ENCODE measurements around the gene OLFML1.

GRCh38 chr11:7444091-7444981 is 41.0 kb upstream of the OLFML1 start:
- TF ChIP-seq CTCF (IDR thresholded peaks at IDR 0.05; ENCODE audit: control extremely low read depth in 1 of 3, insufficient read depth in 1 of 3, low read depth in 1 of 3, low read length in 3 of 3), result no peak
- TF ChIP-seq RBBP5 (IDR thresholded peaks at IDR 0.05; ENCODE audit: borderline replicate concordance, low read depth, low read length), result no peak
- no peak for TF ChIP-seq BACH1 (IDR thresholded peaks at IDR 0.05; ENCODE audit: low read length)
- no peak for TF ChIP-seq RNF2 (IDR thresholded peaks at IDR 0.05; ENCODE audit: borderline replicate concordance, low read depth, low read length, missing control alignments, poor library complexity, severe bottlenecking)
